Astrocyte of the spinal cord (primary cell): ENCODE data around the gene FNDC3B.

ENCODE experiments used
- DNase-seq: peaks from one replicate; pipeline ENCODE4 v3.0.0; 2011; ENCODE audit warnings: low read depth, low spot score
- H3K4me3 ChIP-seq: 2 replicates; pipeline ENCODE4 v1.5.1; 2011; ENCODE audit warnings: low read depth, mild to moderate bottlenecking, low read length, moderate library complexity
- CTCF ChIP-seq: IDR thresholded peaks from 2 replicates; pipeline ENCODE4 v1.5.1; 2012; ENCODE audit warnings: low read depth, mild to moderate bottlenecking, low read length, inconsistent platforms
- in situ Hi-C: cut with HindIII; loops from 2 replicates; pipeline ENCODE4 v1.10.0; 2017; ENCODE audit warnings: low sequenced_read_pairs

The FNDC3B gene

GRCh38 chr3:172371544-172371943 is 332.2 kb downstream of the FNDC3B start:
- TF ChIP-seq CTCF, result no peak

GRCh38 chr3:172372895-172373294 is 333.5 kb downstream of the FNDC3B start:
- no peak for TF ChIP-seq CTCF
- H3K4me3 ChIP-seq, result no peak overlapping the region
- DNase-seq, result no peak
- in situ Hi-C loops, result no loop called here

More at GRCh38 chr3:172371544-172371943, 332.2 kb downstream of the FNDC3B start:
- DNase-seq, result no peak
- in situ Hi-C loops, result no loop called here
- no peak overlapping the region for H3K4me3 ChIP-seq

- in situ Hi-C loops, result no loop called here
- no peak for DNase-seq
- H3K4me3 ChIP-seq, result no peak overlapping the region
- no peak for TF ChIP-seq CTCF
Measured at GRCh38 chr3:172373912-172374311, 334.5 kb downstream of the FNDC3B start.

GRCh38 chr3:172375206-172375850 is 335.9 kb downstream of the FNDC3B start:
- H3K4me3 ChIP-seq, result no peak overlapping the region
- TF ChIP-seq CTCF, result no peak
- no peak for DNase-seq
- in situ Hi-C loops, result no loop called here

- no peak for DNase-seq
- TF ChIP-seq CTCF, result no peak
- no peak overlapping the region for H3K4me3 ChIP-seq
- in situ Hi-C loops, result no loop called here
Measured at GRCh38 chr3:172376402-172376801, 337.0 kb downstream of the FNDC3B start.

- in situ Hi-C loops, result no loop called here
- no peak for TF ChIP-seq CTCF
- DNase-seq, result no peak
- no peak overlapping the region for H3K4me3 ChIP-seq
Measured at GRCh38 chr3:172376881-172377280, 337.5 kb downstream of the FNDC3B start.

- DNase-seq, result no peak
- in situ Hi-C loops, result no loop called here
- no peak for TF ChIP-seq CTCF
- H3K4me3 ChIP-seq, result no peak overlapping the region
Measured at GRCh38 chr3:172378439-172378838, 339.1 kb downstream of the FNDC3B start.
